Glutamatergic neuron (in vitro differentiated cells): ENCODE data around the gene ISG20. TPM values are rescaled to one million over a fixed set of nuclear protein-coding genes. Genes with fewer than 3 reads are reported as not detected.
A peak's percentile ranks its signal among the peaks of the same experiment; 100 is the strongest.

ENCODE experiments used
- DNase-seq: peaks from one replicate; pipeline ENCODE4 v3.0.0; 2022
- H3K27ac Mint-ChIP-seq: one replicate; pipeline ENCODE4 v1.8.0; 2020; ENCODE audit warnings: mild to moderate bottlenecking, mixed read lengths, inconsistent platforms; ENCODE audit not compliant: unreplicated experiment
- H3K27me3 Mint-ChIP-seq: one replicate; pipeline ENCODE4 v1.8.0; 2020; ENCODE audit warnings: mild to moderate bottlenecking, moderate library complexity, mixed read lengths, inconsistent platforms; ENCODE audit not compliant: unreplicated experiment
- H3K36me3 Mint-ChIP-seq: one replicate; pipeline ENCODE4 v1.8.0; 2020; ENCODE audit warnings: mild to moderate bottlenecking, mixed read lengths, inconsistent platforms; ENCODE audit not compliant: unreplicated experiment
- H3K4me1 Mint-ChIP-seq: one replicate; pipeline ENCODE4 v1.8.0; 2020; ENCODE audit warnings: mild to moderate bottlenecking, low read depth, mixed read lengths, inconsistent platforms; ENCODE audit not compliant: unreplicated experiment
- H3K4me3 Mint-ChIP-seq: one replicate; pipeline ENCODE4 v1.8.0; 2020; ENCODE audit warnings: mild to moderate bottlenecking, mixed read lengths, inconsistent platforms; ENCODE audit not compliant: unreplicated experiment
- H3K9me3 Mint-ChIP-seq: one replicate; pipeline ENCODE4 v1.8.0; 2020; ENCODE audit warnings: mild to moderate bottlenecking, moderate library complexity, mixed read lengths, inconsistent platforms; ENCODE audit not compliant: unreplicated experiment
- total RNA-seq: library from RNA; stranded (reverse); fragmentation: NEBNext Ultra II Directional; extraction: Animal tissue kit (Norgen Biotek cat#: 25700); gene quantifications from one replicate; pipeline ENCODE4 v1.2.1, GENCODE V29; 2021; ENCODE audit not compliant: unreplicated experiment
- TF ChIP-seq, protein P1 (sequence below): fragments of 200-600 bp; sonication (generic); IDR thresholded peaks from one replicate; pipeline ENCODE4 v1.5.0; 2021; ENCODE audit not compliant: partially characterized antibody, unreplicated experiment

Gene ISG20
- total RNA-seq, 1 donor from 2014 or later, result 1.1 TPM

GRCh38 chr15:88623061-88623460, 15.8 kb upstream of the ISG20 start:
- Mint-ChIP-seq H3K4me3 (peak overlapping the region; percentile 90), H3K36me3 (peaks cover 4% of the 10 kb centered on the region), H3K27ac (no peak overlapping the region), H3K4me1 (peaks cover 18% of the 10 kb centered on the region), H3K27me3 (peaks cover 3% of the 10 kb centered on the region), H3K9me3 (no peaks in the 10 kb centered on the region)
- TF ChIP-seq, protein P1, sequence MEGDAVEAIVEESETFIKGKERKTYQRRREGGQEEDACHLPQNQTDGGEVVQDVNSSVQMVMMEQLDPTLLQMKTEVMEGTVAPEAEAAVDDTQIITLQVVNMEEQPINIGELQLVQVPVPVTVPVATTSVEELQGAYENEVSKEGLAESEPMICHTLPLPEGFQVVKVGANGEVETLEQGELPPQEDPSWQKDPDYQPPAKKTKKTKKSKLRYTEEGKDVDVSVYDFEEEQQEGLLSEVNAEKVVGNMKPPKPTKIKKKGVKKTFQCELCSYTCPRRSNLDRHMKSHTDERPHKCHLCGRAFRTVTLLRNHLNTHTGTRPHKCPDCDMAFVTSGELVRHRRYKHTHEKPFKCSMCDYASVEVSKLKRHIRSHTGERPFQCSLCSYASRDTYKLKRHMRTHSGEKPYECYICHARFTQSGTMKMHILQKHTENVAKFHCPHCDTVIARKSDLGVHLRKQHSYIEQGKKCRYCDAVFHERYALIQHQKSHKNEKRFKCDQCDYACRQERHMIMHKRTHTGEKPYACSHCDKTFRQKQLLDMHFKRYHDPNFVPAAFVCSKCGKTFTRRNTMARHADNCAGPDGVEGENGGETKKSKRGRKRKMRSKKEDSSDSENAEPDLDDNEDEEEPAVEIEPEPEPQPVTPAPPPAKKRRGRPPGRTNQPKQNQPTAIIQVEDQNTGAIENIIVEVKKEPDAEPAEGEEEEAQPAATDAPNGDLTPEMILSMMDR, result no peak
- DNase-seq, result no peak

DNA sequence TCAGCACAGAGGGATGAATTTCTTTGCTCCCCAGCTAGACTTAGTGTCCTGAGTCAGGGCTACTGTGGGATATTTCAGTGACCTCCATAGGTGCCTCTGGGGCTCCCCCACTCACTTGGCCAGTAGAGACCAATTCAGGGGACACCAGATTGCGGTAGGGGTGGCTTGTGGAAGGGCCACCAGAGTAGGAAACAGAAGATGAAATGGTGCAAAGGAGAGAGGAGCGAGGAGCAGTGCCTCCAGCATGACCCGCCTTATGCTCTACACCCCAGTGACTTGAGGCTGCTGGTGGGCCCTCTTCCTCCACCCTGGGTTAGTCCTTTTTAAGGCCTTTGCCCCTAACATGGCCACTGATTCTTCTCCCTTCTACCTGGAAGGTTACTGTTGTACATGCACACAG, 15.2 kb upstream of the ISG20 start:
- TF ChIP-seq, protein P1, result no peak
- no peaks in the 10 kb centered on the region for H3K9me3 Mint-ChIP-seq
- no peak for DNase-seq
- peaks cover 3% of the 10 kb centered on the region for H3K27me3 Mint-ChIP-seq
- no peak overlapping the region for H3K4me3 Mint-ChIP-seq
- H3K27ac Mint-ChIP-seq, result no peak overlapping the region
- H3K36me3 Mint-ChIP-seq, result peaks cover 4% of the 10 kb centered on the region
- peaks cover 18% of the 10 kb centered on the region for H3K4me1 Mint-ChIP-seq

DNA sequence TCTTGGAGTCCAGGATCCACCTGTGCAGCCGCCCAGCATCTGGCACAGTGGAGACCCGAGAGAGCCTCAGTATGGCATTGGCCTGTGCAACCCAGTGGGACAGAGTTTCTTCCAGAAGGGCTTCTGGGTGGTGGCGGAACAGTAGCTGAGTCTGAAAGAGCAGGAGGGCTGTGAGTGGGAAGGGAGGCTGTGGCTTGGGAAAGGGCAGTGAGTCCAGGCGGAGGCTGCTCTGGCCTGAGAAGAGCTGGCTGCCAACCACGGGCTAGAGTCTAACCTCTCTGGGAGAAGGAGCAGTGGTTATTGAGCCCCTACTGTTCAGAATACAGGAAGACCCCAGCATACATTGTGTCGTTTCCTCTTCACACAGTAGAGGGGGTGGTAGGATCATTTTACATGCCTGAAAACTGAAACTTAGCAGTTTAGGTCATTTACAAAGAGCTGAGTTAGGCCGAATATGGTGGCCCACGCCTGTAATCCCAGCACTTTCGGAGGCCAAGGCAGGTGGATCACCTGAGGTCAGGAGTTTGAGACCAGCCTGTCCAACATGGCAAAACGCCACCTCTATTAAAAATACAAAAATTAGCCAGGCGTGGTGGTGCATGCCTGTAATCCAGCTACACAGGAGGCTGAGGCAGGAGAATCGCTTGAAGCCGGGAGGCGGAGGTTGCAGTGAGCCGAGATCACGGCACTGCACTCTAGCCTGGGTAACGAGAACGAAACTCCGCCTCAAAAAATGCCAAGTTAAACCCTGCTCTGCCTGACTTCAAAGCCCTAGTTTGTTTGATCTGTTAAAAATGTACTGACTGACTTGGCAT, 14.5 kb upstream of the ISG20 start:
- no peak for DNase-seq
- TF ChIP-seq, protein P1, result peak; percentile 24
- Mint-ChIP-seq H3K36me3 (peaks cover 4% of the 10 kb centered on the region), H3K9me3 (no peaks in the 10 kb centered on the region), H3K27ac (no peak overlapping the region), H3K27me3 (peaks cover 3% of the 10 kb centered on the region), H3K4me3 (no peak overlapping the region), H3K4me1 (peaks cover 18% of the 10 kb centered on the region)

- no peaks in the 10 kb centered on the region for H3K9me3 Mint-ChIP-seq
- no peak overlapping the region for H3K27ac Mint-ChIP-seq
- H3K27me3 Mint-ChIP-seq, result peaks cover 3% of the 10 kb centered on the region
- peaks cover 4% of the 10 kb centered on the region for H3K36me3 Mint-ChIP-seq
- TF ChIP-seq, protein P1, result no peak
- no peak overlapping the region for H3K4me3 Mint-ChIP-seq
- H3K4me1 Mint-ChIP-seq, result peaks cover 18% of the 10 kb centered on the region
- no peak for DNase-seq
Measured at GRCh38 chr15:88624971-88625490, 13.8 kb upstream of the ISG20 start.

DNA sequence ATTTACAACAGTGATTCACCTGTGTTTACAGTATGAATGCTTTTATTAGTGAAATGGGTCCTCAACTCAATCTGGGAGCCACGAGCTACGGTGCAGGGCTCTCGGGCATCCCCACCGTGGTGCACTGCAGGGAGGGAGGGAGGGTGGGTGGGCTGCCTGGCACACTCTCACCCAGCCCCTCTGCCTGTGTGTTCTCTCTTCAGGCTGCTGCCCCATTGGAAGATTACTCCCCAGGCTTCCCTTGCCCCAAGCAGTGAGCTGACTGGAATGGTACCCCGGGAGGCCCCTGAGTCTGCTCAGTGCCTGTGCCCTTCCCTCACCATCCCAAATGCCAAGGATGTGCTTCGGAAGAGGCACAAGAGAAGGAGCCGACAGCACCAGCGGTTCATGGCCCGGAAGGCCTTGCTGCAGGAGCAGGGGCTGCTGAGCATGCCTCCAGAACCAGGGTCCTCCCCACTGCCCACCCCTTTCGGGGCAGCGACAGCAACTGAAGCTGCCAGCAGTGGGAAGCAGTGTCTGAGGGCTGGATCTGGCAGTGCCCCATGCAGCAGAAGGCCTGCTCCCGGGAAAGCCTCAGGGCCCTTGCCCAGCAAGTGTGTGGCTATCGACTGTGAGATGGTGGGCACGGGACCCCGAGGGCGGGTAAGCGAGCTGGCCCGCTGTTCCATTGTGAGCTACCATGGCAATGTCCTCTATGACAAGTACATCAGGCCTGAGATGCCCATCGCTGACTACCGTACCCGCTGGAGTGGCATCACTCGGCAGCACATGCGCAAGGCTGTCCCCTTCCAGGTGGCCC, 12.7 kb upstream of the ISG20 start:
- no peak for DNase-seq
- Mint-ChIP-seq H3K4me1 (peaks cover 18% of the 10 kb centered on the region), H3K27me3 (peaks cover 3% of the 10 kb centered on the region), H3K36me3 (peaks cover 4% of the 10 kb centered on the region), H3K27ac (no peak overlapping the region), H3K9me3 (no peaks in the 10 kb centered on the region), H3K4me3 (no peak overlapping the region)
- TF ChIP-seq, protein P1, result no peak
